Nephron (organoid): ENCODE results near the gene CDC20.

Source experiments
- H3K27ac Mint-ChIP-seq, 3 experiments: 2 replicates each; pipeline ENCODE4 v1.8.0; 2020; ENCODE audit warnings: mixed read lengths in 3 of 3, mild to moderate bottlenecking in 2 of 3, moderate library complexity in 1 of 3
- H3K27me3 Mint-ChIP-seq: 2 replicates; pipeline ENCODE4 v1.8.0; 2021; ENCODE audit warnings: low read depth, mild to moderate bottlenecking, moderate library complexity, mixed read lengths
- H3K36me3 Mint-ChIP-seq: 2 replicates; pipeline ENCODE4 v1.8.0; 2020; ENCODE audit warnings: low read depth, mixed read lengths
- H3K4me1 Mint-ChIP-seq: 2 replicates; pipeline ENCODE4 v1.8.0; 2020; ENCODE audit warnings: mixed read lengths
- H3K4me3 Mint-ChIP-seq, 3 experiments: 2 replicates each; pipeline ENCODE4 v1.8.0; 2020; ENCODE audit warnings: mild to moderate bottlenecking in 3 of 3, mixed read lengths in 3 of 3, moderate library complexity in 2 of 3
- H3K9me3 Mint-ChIP-seq: 2 replicates; pipeline ENCODE4 v1.8.0; 2020; ENCODE audit warnings: mixed read lengths
- CTCF ChIP-seq, 3 experiments: fragments of 200-600 bp; sonication (generic); IDR thresholded peaks; one replicate each; pipeline ENCODE4 v1.5.0; 2021; ENCODE audit warnings: antibody characterized with exemption in 3 of 3; ENCODE audit not compliant: unreplicated experiment in 3 of 3

CDC20 gene

DNA sequence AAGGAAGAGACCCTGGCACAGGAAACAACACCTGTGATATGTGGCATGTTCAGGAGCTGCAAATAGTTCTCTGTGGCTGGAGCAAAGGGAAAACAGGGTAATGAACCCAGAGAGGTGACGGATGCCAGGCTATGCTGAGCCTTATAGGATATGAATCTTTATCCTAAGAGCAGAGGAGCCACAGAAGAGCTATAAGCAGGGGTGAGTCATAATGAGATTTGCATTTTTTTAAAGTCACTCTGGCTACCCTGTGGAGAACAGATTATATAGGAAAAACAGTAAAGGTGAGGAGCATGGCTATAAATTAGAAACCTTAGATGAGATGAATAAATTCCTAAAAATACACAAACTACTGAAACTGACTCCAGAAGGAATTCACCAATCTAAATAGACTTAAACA, 34.0 kb upstream of the CDC20 start:
- H3K27me3 Mint-ChIP-seq = peaks cover 6% of the 10 kb centered on the region
- no peak overlapping the region for H3K27ac Mint-ChIP-seq
- peaks cover 14% of the 10 kb centered on the region for H3K36me3 Mint-ChIP-seq
- no peak overlapping the region for H3K4me3 Mint-ChIP-seq
- H3K4me1 Mint-ChIP-seq = peaks cover under 1% of the 10 kb centered on the region
- no peak for TF ChIP-seq CTCF (IDR thresholded peaks at IDR 0.05; ENCODE audit: unreplicated experiment in 3 of 3)
- peaks cover 25% of the 10 kb centered on the region for H3K9me3 Mint-ChIP-seq

DNA sequence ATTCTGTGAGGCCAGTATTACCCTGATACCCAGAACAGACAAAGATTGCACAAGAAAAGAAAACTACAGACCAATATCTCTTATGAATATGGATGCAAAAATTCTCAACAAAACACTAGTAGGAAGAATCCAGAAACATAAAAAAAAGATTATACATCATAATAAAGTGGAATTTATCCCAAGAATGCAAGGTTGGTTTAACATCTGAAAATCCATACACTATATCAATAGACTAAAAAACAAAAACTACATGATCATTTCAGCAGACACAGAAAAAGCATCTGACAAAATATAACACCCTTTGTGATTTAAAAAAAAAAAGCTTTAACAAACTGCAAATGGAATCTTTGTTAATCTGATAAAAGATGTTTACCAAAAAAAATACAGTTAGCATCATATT, 33.4 kb upstream of the CDC20 start:
- no peak overlapping the region for H3K4me3 Mint-ChIP-seq
- TF ChIP-seq CTCF (IDR thresholded peaks at IDR 0.05; ENCODE audit: unreplicated experiment in 3 of 3) = no peak
- peaks cover 25% of the 10 kb centered on the region for H3K9me3 Mint-ChIP-seq
- peaks cover 6% of the 10 kb centered on the region for H3K4me1 Mint-ChIP-seq
- H3K27ac Mint-ChIP-seq = no peak overlapping the region
- peaks cover 6% of the 10 kb centered on the region for H3K27me3 Mint-ChIP-seq
- peaks cover 14% of the 10 kb centered on the region for H3K36me3 Mint-ChIP-seq

DNA sequence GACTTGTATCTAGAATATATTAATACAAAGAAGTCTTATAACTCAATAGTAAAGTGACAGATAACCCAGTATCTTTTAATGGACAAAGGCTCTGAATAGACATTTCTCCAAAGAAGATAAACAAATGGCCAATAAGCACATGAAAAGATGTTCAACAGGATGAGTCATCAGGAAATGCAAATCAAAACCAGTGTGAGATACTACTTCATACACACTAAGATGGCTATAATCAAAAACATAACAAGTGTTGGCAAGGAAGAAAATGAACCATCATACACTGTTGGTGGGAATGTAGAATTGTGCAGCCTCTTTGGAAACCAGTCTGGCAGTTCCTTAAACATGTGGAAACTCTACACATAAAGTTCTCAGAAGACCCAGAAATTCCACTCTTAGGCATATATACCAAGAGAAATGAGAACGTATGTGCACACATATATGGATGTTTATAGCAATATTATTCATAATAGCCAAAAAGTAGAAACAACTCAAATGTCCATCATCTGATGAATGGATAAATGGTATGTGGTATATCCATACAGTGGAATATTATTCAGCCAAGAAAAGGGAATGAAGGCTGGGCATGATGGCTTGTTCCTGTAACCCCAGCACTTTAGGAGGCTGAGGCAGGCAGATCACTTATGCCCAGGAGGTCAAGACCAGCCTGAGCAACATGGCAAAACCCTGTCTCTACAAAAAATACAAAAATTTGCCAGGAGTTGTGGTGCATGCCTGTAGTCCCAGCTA, 31.1 kb upstream of the CDC20 start:
- no peaks in the 10 kb centered on the region for H3K27me3 Mint-ChIP-seq
- H3K9me3 Mint-ChIP-seq = peaks cover 25% of the 10 kb centered on the region
- peaks cover 14% of the 10 kb centered on the region for H3K36me3 Mint-ChIP-seq
- H3K4me3 Mint-ChIP-seq = no peak overlapping the region
- no peak for TF ChIP-seq CTCF (IDR thresholded peaks at IDR 0.05; ENCODE audit: unreplicated experiment in 3 of 3)
- H3K4me1 Mint-ChIP-seq = peaks cover 6% of the 10 kb centered on the region
- no peak overlapping the region for H3K27ac Mint-ChIP-seq

DNA sequence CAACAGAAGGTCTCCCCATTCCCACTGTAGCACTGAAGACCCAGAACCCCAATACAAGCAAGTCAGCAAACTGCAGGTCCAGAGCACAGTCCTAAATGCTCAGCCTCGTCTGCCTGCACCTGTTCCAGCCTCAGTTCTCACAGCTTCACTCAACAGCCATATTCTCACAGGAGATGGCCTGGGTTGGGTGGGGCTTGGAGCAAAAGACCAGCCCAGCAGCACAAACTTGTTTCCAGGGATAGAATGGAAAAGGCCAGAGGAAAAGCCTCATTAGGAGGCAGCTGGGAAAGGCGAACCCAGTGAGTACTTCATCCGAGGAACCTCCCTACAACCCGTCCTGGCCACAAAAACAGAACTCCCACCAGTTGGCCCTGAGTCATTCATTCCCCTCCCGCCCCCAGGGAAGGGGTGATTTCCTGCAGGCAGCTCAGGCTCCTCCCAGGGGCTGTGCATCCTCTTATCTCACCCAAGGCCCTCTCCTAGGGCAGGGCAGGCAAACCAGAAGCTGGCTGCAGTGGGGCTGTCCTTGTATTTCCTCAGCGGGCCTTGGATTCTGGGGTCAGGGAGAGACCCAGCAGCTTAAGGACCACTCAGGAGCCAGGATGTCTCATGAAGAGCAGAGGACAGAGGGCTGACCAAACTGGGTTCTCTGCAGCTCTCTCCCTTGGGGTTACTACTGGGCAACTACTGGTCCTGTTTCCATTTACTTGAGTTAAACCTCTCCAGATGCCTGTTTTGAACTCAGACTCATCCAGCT, 28.6 kb upstream of the CDC20 start:
- Mint-ChIP-seq H3K4me3 (no peak overlapping the region), H3K27ac (peak overlapping the region in 2 of 3 experiments; percentile 22 to 25), H3K4me1 (peaks cover 6% of the 10 kb centered on the region), H3K27me3 (no peaks in the 10 kb centered on the region), H3K9me3 (peaks cover 15% of the 10 kb centered on the region), H3K36me3 (no peaks in the 10 kb centered on the region)
- TF ChIP-seq CTCF (IDR thresholded peaks at IDR 0.05; ENCODE audit: unreplicated experiment in 3 of 3) = no peak

DNA sequence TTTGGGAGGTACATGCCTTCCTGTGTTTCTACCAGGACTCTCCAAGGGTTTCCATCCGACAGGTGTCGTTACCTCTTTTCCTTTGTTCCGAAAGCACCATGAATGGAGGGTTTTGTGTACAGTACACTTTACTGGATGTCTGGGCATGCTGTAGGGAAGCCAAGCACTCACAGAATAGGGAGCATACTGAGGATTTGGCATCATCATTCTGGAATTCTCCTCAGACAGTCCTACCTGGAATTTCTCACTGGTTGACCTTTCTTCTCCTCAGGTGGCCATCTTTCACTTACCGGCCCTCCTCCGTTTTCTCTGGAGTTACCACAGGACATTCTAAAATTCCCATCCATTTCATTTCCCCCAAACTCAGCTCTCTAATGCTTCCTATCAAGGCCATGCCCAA, 27.1 kb upstream of the CDC20 start:
- no peak overlapping the region for H3K27ac Mint-ChIP-seq
- H3K36me3 Mint-ChIP-seq = no peaks in the 10 kb centered on the region
- no peaks in the 10 kb centered on the region for H3K27me3 Mint-ChIP-seq
- TF ChIP-seq CTCF (IDR thresholded peaks at IDR 0.05; ENCODE audit: unreplicated experiment in 3 of 3) = no peak
- H3K9me3 Mint-ChIP-seq = peaks cover 10% of the 10 kb centered on the region
- H3K4me3 Mint-ChIP-seq = no peak overlapping the region
- H3K4me1 Mint-ChIP-seq = peaks cover 6% of the 10 kb centered on the region
